HEK293T (cell line): ENCODE data around the gene PRKCH.

Experiments used
- ARNT ChIP-seq: fragments of 450-650 bp; IDR thresholded peaks from 2 replicates; pipeline ENCODE4 v1.6.1; 2017; ENCODE audit warnings: mild to moderate bottlenecking
- BHLHE40 ChIP-seq: fragments of 450-650 bp; IDR thresholded peaks from 2 replicates; pipeline ENCODE4 v1.6.1; 2016; ENCODE audit warnings: mild to moderate bottlenecking, moderate library complexity, borderline replicate concordance
- FOXA1 ChIP-seq: fragments of 450-650 bp; IDR thresholded peaks from 2 replicates; pipeline ENCODE4 v1.6.1; 2016; ENCODE audit warnings: mild to moderate bottlenecking
- HDGF ChIP-seq: fragments of 450-650 bp; IDR thresholded peaks from 2 replicates; pipeline ENCODE4 v1.6.1; 2017; ENCODE audit warnings: antibody characterized with exemption, borderline replicate concordance
- SP1 ChIP-seq: fragments of 450-650 bp; IDR thresholded peaks from 2 replicates; pipeline ENCODE4 v1.6.1; 2017
- TARDBP ChIP-seq: fragments of 450-650 bp; IDR thresholded peaks from 2 replicates; pipeline ENCODE4 v1.6.1; 2016

- TF ChIP-seq FOXA1 (no peak), SP1 (no peak), BHLHE40 (no peak), HDGF (no peak), ARNT (no peak), TARDBP (no peak)
These were observed 108.8 kb downstream of the PRKCH start for GRCh38 chr14:61430066-61430757.
